Measurements from ENCODE around the gene HBS1L. TPM values are rescaled to one million over a fixed set of nuclear protein-coding genes. Genes with fewer than 3 reads are reported as not detected.

The HBS1L gene
- total and polyA plus RNA-seq, 10 of the 15 experiments (the other 5 are each of a cell fraction or from before 2014, with no cell fraction given) = 58.7 to 142 (median 78.8) TPM

DNA sequence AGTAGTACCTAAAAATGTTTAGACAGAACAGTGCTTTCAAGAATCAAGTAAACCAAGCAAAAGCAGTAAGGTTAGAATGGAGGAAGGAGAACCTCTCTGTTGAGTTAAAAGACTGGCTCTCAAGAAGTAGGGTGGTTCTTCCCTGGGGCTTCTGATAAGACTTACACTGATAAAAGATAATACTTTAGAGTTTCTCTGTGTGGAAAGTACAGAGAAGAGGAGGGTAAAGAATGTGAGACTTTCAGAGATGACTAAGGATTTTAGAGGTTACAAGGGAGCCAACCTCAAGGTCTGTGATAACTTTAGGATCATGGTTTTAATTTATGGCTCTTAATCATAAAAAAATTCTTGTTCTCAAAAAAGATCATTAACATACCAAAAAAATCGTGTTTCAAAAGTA, 73.8 kb downstream of the HBS1L start (continued):
- TF ChIP-seq, protein P1, sequence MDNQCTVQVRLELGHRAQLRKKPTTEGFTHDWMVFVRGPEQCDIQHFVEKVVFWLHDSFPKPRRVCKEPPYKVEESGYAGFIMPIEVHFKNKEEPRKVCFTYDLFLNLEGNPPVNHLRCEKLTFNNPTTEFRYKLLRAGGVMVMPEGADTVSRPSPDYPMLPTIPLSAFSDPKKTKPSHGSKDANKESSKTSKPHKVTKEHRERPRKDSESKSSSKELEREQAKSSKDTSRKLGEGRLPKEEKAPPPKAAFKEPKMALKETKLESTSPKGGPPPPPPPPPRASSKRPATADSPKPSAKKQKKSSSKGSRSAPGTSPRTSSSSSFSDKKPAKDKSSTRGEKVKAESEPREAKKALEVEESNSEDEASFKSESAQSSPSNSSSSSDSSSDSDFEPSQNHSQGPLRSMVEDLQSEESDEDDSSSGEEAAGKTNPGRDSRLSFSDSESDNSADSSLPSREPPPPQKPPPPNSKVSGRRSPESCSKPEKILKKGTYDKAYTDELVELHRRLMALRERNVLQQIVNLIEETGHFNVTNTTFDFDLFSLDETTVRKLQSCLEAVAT (IDR thresholded peaks at IDR 0.05) = no peak

DNA sequence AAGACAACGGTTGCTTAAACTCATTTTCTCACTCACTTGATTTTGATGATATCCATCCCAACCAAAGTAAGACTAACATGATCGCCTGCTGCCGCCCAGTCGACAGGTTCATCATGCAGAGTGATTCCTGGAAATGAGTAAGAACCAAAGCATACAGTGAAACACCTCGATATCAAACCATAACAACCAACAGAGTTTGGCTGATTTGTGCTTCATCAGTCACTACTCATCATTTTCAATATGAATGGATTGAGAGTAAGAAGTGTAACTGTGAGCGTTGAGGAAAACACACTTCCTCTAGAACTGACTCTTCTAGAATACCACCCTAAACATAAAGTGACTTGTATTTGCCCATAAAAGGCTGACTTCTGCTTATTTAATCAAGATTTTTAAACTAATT, 75.5 kb downstream of the HBS1L start:
- Histone ChIP-seq H3K4me2 (ENCODE audit: control insufficient read depth, insufficient read depth) (no peak overlapping the region; the same call in 1 of the 2 replicates), H2AFZ (ENCODE audit: control insufficient read depth, low read depth, low read length) (no peak overlapping the region), H4K20me1 (ENCODE audit: control insufficient read depth, insufficient read depth) (no peaks in the 10 kb centered on the region), H3K27ac (ENCODE audit: control insufficient read depth, insufficient read depth) (peak overlapping the region; percentile 40; the same call in 1 of the 2 replicates), H3K9ac (ENCODE audit: control insufficient read depth, insufficient read depth, low read length) (no peak overlapping the region), H3K4me3 (no peak overlapping the region), H3K79me2 (ENCODE audit: control insufficient read depth, insufficient read depth, low read length) (no peaks in the 10 kb centered on the region), H3K36me3 (ENCODE audit: control insufficient read depth in 2 of 2, insufficient read depth in 2 of 2, low read length in 1 of 2) (peaks cover 3 to 13% of the 10 kb centered on the region in 2 experiments; a peak in 3 of 4 replicates), H3K9me3 (replicated peaks; ENCODE audit: control insufficient read depth, insufficient read depth, low read length) (no peaks in the 10 kb centered on the region), H3K4me1 (ENCODE audit: control insufficient read depth, insufficient read depth, low read length) (peaks cover 12% of the 10 kb centered on the region; the same call in 1 of the 2 replicates), H3K27me3 (replicated peaks in 1 of 2; ENCODE audit: control insufficient read depth in 2 of 2, insufficient read depth in 2 of 2, low read length in 1 of 2) (no peaks in the 10 kb centered on the region)
- ATAC-seq (peak; percentile 95), FAIRE-seq (peak; percentile 91), DNase-seq (ENCODE audit: low read depth, low spot score) (peak; percentile 47)
- ChIA-PET POLR2A (no interaction called here), RAD21 (ENCODE audit: unreplicated experiment) (no interaction called here), SMC1A (ENCODE audit: uncharacterized antibody, unreplicated experiment) (interaction anchor here (1.0 to 1.2 kb wide), 2 partner anchors 11 to 165 kb away, joined by 3 read pairs; no protein-coding TSS in a partner anchor), CTCF (interaction anchor here (1.3 kb wide), 1 partner anchor 17 kb away, joined by 5 read pairs; no protein-coding TSS in a partner anchor)
- WGBS (ENCODE audit: insufficient coverage, insufficient replicate concordance, low lambda C conversion rate, missing lambda C conversion rate) = 4% methylated on average over 6 of the region's 6 CpGs
- in situ Hi-C loops (cut with MboI) = loop anchor here (25.0 kb wide), 1 partner anchor 458 kb away; no protein-coding TSS in a partner anchor
- no TSS peak for BruUV-seq (replicated peaks)
- intact Hi-C loops (cut with micrococcal nuclease; ENCODE audit: unreplicated experiment) = loop anchor here (2.0 kb wide), 1 partner anchor 24 kb away; no protein-coding TSS in a partner anchor
- TF ChIP-seq SPI1 (IDR thresholded peaks at IDR 0.05; ENCODE audit: borderline replicate concordance, insufficient read depth, low read depth, low read length) = peak; percentile 61; the same call in 1 of the 2 replicates
- TF ChIP-seq BHLHE40 (IDR thresholded peaks at IDR 0.05; ENCODE audit: borderline replicate concordance in 1 of 2, low read depth in 2 of 2, low read length in 1 of 2) = no peak
- TF ChIP-seq BACH1 (IDR thresholded peaks at IDR 0.05; ENCODE audit: borderline replicate concordance) = peak; percentile 94
- TF ChIP-seq IKZF2 (IDR thresholded peaks at IDR 0.05) = 0 out of 4 replicates have a peak, but pooled peaks of 1 of the 2 experiments have one; percentile 56
- peak; percentile 96 for TF ChIP-seq NFIC (IDR thresholded peaks at IDR 0.05; ENCODE audit: low read depth, low read length)
- TF ChIP-seq ATF7 (IDR thresholded peaks at IDR 0.05; ENCODE audit: low read depth) = peak; percentile 16; the same call in 1 of the 2 replicates
- TF ChIP-seq DPF2 (IDR thresholded peaks at IDR 0.05) = peak; percentile 77
- TF ChIP-seq RELA (IDR thresholded peaks at IDR 0.05; ENCODE audit: borderline replicate concordance, partially characterized antibody) = peak; percentile 46
- TF ChIP-seq MTA2 (IDR thresholded peaks at IDR 0.05; ENCODE audit: low read depth) = 0 out of 2 replicates have a peak, but pooled peaks have one; percentile 51
- TF ChIP-seq CEBPB (IDR thresholded peaks at IDR 0.05; ENCODE audit: borderline replicate concordance in 1 of 2, low read depth in 2 of 2, low read length in 2 of 2) = no peak; a peak in 1 of 4 replicates
- peak; percentile 77 for TF ChIP-seq ZBED1 (IDR thresholded peaks at IDR 0.05; ENCODE audit: borderline replicate concordance)
- TF ChIP-seq, protein P2, sequence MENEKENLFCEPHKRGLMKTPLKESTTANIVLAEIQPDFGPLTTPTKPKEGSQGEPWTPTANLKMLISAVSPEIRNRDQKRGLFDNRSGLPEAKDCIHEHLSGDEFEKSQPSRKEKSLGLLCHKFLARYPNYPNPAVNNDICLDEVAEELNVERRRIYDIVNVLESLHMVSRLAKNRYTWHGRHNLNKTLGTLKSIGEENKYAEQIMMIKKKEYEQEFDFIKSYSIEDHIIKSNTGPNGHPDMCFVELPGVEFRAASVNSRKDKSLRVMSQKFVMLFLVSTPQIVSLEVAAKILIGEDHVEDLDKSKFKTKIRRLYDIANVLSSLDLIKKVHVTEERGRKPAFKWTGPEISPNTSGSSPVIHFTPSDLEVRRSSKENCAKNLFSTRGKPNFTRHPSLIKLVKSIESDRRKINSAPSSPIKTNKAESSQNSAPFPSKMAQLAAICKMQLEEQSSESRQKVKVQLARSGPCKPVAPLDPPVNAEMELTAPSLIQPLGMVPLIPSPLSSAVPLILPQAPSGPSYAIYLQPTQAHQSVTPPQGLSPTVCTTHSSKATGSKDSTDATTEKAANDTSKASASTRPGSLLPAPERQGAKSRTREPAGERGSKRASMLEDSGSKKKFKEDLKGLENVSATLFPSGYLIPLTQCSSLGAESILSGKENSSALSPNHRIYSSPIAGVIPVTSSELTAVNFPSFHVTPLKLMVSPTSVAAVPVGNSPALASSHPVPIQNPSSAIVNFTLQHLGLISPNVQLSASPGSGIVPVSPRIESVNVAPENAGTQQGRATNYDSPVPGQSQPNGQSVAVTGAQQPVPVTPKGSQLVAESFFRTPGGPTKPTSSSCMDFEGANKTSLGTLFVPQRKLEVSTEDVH (IDR thresholded peaks at IDR 0.05; ENCODE audit: low read depth, partially characterized antibody) = no peak
- TF ChIP-seq BCL11A (IDR thresholded peaks at IDR 0.05; ENCODE audit: low read depth, low read length) = peak; percentile 84
- TF ChIP-seq STAT3 (IDR thresholded peaks at IDR 0.05; ENCODE audit: low read depth, low read length) = 0 out of 2 replicates have a peak, but pooled peaks have one; percentile 23
- peak; percentile 19; the same call in 1 of the 2 replicates for TF ChIP-seq CBFB (IDR thresholded peaks at IDR 0.05; ENCODE audit: low read depth)
- TF ChIP-seq KLF5 (IDR thresholded peaks at IDR 0.05; ENCODE audit: partially characterized antibody) = no peak
- TF ChIP-seq FOS (IDR thresholded peaks at IDR 0.05; ENCODE audit: borderline replicate concordance, extremely low read depth, insufficient read length) = no peak

Measured in GM12878 (cell line).